Chondrocyte (in vitro differentiated cells): ENCODE results near the gene CORO7. TPM values are rescaled to one million over a fixed set of nuclear protein-coding genes. Genes with fewer than 3 reads are reported as not detected.

Experiments used
- DNase-seq: peaks from one replicate; pipeline ENCODE4 v3.0.0; 2021; ENCODE audit warnings: mixed read lengths, low spot score
- H3K27ac Mint-ChIP-seq: one replicate; pipeline ENCODE4 v1.8.0; 2021; ENCODE audit warnings: mild to moderate bottlenecking, moderate library complexity, mixed read lengths; ENCODE audit not compliant: unreplicated experiment
- H3K27me3 Mint-ChIP-seq: 2 replicates; pipeline ENCODE4 v1.8.0; 2021; ENCODE audit warnings: low read depth, mixed read lengths
- H3K36me3 Mint-ChIP-seq: 2 replicates; pipeline ENCODE4 v1.8.0; 2021; ENCODE audit warnings: low read depth, mixed read lengths
- H3K4me1 Mint-ChIP-seq: 2 replicates; pipeline ENCODE4 v1.8.0; 2021; ENCODE audit warnings: low read depth, mild to moderate bottlenecking, mixed read lengths
- H3K4me3 Mint-ChIP-seq: one replicate; pipeline ENCODE4 v1.8.0; 2021; ENCODE audit warnings: mild to moderate bottlenecking, moderate library complexity, mixed read lengths; ENCODE audit not compliant: unreplicated experiment
- H3K9me3 Mint-ChIP-seq: 2 replicates; pipeline ENCODE4 v1.8.0; 2021; ENCODE audit warnings: low read depth, mixed read lengths
- total RNA-seq: library from RNA; stranded (reverse); gene quantifications from 3 replicates; pipeline ENCODE4 v1.2.1, GENCODE V29; 2021
- TF ChIP-seq, protein P1 (sequence below): fragments of 200-600 bp; sonication (generic); IDR thresholded peaks from 2 replicates; pipeline ENCODE4 v1.5.0; 2021; ENCODE audit warnings: antibody characterized with exemption, mild to moderate bottlenecking, moderate library complexity

CORO7 gene
- total RNA-seq, 1 donor from 2014 or later: 24.6 TPM

- Mint-ChIP-seq H3K4me1 (peaks cover 76% of the 10 kb centered on the region), H3K4me3 (no peak overlapping the region), H3K36me3 (peaks cover 3% of the 10 kb centered on the region), H3K27ac (no peak overlapping the region), H3K9me3 (no peaks in the 10 kb centered on the region), H3K27me3 (no peaks in the 10 kb centered on the region)
- TF ChIP-seq, protein P1, sequence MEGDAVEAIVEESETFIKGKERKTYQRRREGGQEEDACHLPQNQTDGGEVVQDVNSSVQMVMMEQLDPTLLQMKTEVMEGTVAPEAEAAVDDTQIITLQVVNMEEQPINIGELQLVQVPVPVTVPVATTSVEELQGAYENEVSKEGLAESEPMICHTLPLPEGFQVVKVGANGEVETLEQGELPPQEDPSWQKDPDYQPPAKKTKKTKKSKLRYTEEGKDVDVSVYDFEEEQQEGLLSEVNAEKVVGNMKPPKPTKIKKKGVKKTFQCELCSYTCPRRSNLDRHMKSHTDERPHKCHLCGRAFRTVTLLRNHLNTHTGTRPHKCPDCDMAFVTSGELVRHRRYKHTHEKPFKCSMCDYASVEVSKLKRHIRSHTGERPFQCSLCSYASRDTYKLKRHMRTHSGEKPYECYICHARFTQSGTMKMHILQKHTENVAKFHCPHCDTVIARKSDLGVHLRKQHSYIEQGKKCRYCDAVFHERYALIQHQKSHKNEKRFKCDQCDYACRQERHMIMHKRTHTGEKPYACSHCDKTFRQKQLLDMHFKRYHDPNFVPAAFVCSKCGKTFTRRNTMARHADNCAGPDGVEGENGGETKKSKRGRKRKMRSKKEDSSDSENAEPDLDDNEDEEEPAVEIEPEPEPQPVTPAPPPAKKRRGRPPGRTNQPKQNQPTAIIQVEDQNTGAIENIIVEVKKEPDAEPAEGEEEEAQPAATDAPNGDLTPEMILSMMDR: no peak
- no peak for DNase-seq
Observed at GRCh38 chr16:4381072-4381934, 35.1 kb downstream of the CORO7 start.

- H3K36me3 Mint-ChIP-seq: peaks cover 5% of the 10 kb centered on the region
- no peaks in the 10 kb centered on the region for H3K27me3 Mint-ChIP-seq
- H3K4me1 Mint-ChIP-seq: peaks cover 76% of the 10 kb centered on the region
- no peak for DNase-seq
- no peaks in the 10 kb centered on the region for H3K9me3 Mint-ChIP-seq
- H3K27ac Mint-ChIP-seq: peak overlapping the region; percentile 89
- H3K4me3 Mint-ChIP-seq: peak overlapping the region; percentile 28
- TF ChIP-seq, protein P1: no peak
Observed at GRCh38 chr16:4380119-4381063, 36.0 kb downstream of the CORO7 start.

DNA sequence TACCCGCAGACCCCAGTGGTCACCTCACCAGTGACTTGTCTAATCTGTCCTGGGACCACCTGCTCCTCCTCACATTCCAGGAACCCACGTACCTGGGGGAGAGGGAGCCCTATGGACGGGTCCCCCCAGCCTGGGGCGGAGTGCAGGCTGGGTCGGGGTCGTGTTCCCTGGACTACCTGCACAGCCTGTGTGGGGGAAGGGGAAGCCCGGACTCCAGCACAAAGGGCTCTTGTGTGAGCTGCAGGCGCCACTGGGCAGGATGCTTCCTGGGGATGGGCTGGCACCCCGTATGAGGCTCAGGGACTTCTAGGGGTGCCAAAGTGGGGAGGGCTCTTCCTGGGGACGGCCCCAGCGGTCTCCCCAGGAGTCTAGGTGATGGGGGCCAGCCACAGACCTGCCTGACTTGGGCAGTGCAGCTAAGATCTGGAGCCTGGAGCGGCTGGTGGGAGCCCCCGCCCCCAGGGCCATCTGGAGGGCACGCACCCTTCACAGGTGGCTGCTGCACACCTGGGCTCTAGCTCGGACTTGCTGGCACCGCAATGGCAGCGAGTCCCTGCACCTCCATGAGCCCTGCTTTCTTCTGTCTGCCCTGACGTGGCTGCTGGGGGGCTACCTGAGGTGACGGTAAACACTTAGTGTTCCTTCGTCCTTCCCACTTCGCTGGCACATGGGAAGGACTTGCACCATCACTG lies 37.3 kb downstream of the CORO7 start:
- peaks cover 73% of the 10 kb centered on the region for H3K4me1 Mint-ChIP-seq
- no peaks in the 10 kb centered on the region for H3K27me3 Mint-ChIP-seq
- H3K4me3 Mint-ChIP-seq: no peak overlapping the region
- H3K9me3 Mint-ChIP-seq: no peaks in the 10 kb centered on the region
- no peak for DNase-seq
- TF ChIP-seq, protein P1: no peak
- H3K27ac Mint-ChIP-seq: peak overlapping the region; percentile 22
- peaks cover 5% of the 10 kb centered on the region for H3K36me3 Mint-ChIP-seq

- DNase-seq: no peak
- H3K4me3 Mint-ChIP-seq: no peak overlapping the region
- no peaks in the 10 kb centered on the region for H3K9me3 Mint-ChIP-seq
- H3K27me3 Mint-ChIP-seq: no peaks in the 10 kb centered on the region
- peak overlapping the region; percentile 85 for H3K27ac Mint-ChIP-seq
- TF ChIP-seq, protein P1: no peak
- H3K4me1 Mint-ChIP-seq: peaks cover 69% of the 10 kb centered on the region
- H3K36me3 Mint-ChIP-seq: peaks cover 5% of the 10 kb centered on the region
Observed at GRCh38 chr16:4378161-4378666, 38.2 kb downstream of the CORO7 start.
